NCI-H82 treated with DMSO at 0.1 percent for 48 hours (cell line): ENCODE measurements around the gene MMAA.
A peak's percentile ranks its signal among the peaks of the same experiment; 100 is the strongest.
"Not testable (repeated sequence)": the region's sequence is repeated elsewhere in the genome, so short reads cannot be mapped to it uniquely, and the experiment has no call there.

ENCODE experiments used
- DNase-seq: peaks from one replicate; lab custom pipeline; 2025; ENCODE audit not compliant: unreplicated experiment; lab: John Stamatoyannopoulos, UW

Gene MMAA

GRCh38 chr4:145626623-145626982, 7.4 kb downstream of the MMAA start:
- peak; percentile 8 for DNase-seq

- no peak for DNase-seq
Observed at GRCh38 chr4:145635117-145635516, 15.9 kb downstream of the MMAA start.

- no peak for DNase-seq
Observed at GRCh38 chr4:145635630-145636029, 16.4 kb downstream of the MMAA start.

DNA sequence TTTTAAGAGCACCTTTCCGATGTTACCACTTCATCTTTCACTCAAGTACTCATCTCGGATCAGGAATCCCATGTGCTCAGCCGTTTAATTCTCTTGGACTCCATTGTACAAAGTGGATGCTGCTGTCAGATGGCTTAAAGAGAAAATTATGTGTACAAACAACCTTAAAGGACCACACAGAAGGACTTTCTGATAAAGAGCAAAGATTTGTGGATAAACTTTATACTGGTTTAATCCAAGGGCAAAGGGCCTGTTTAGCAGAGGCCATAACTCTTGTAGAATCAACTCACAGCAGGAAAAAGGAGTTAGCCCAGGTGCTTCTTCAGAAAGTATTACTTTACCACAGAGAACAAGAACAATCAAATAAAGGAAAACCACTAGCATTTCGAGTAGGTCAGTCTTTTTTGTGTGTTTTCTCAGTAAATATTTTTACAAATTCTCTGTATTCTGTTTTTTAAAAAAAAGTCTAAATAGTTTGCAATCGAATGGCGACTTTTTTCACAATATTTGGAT, 20.1 kb downstream of the MMAA start:
- DNase-seq = no peak

DNA sequence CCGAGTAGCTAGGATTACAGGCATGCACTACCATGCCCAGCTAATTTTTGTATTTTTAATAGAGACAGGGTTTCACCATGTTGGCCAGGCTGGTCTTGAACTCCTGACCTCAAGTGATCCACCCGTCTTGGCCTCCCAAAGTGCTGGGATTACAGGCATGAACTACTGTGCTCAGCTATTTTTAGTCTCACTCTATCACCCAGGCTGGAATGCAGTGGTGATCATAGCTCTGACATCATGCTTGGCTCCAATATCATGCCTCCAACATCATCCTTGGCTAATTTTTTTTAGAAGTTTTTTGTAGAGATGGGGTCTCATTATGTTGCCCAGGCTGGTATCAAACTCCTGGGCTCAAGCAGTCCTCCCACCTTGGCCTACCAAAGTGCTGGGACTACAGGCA, 21.1 kb downstream of the MMAA start:
- not testable (repeated sequence) for DNase-seq

DNA sequence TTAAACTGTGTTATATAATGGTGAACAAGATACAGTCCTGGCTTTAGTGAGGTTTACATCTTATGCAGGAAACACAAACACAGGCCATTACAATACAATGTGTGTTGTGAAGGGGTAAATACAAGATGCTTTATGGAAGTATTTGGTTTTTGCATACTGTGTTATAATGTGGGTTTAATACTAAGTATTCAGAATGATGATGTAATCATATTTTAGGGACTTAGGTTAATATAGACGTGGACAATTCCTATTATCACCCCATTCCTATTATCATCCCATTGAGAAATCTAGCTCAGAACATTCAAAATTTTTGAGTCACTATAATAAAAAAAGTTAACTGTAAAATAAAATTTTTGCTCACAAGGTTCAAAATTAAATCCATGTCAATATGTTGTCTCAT, 24.1 kb downstream of the MMAA start:
- DNase-seq = no peak

GRCh38 chr4:145644699-145645098, 25.5 kb downstream of the MMAA start:
- DNase-seq = no peak

DNA sequence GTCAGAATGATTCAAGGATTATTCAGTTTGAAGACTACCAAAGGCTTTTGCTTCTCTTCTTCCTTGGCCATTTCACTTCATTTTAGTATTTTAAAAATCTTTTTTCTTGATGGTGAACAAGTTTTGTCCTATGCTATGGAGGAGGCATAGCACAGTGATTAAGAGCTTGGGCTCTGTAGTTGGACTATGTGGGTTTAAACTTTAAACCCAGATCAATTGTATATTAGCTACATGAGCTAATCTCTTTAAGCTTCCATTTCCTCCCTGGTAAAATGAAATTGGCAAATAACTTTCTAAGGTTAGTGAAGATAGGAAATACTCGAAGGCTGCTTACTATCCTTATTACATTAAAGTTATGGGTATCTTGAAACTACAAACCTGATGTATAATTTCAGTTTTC, 37.0 kb downstream of the MMAA start:
- no peak for DNase-seq

DNA sequence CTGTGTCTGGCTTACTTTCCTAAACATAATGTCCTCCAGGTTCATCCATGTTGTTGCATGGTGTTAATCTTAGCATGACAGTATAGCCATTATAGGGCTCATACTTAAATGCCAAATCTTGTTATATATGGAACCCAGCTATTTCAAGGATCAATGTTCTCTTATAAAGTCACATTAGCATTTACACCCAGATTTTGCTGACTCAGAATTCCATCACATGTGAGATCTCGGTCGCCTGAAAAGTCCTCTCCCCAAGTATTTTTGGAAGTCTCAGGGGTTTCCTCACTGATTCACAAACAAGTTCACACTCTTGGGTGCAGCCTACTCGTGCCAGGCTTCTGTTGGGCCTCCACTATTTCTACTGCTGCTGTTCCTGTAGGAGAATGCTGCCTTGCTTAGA, 40.9 kb downstream of the MMAA start:
- no peak for DNase-seq

DNA sequence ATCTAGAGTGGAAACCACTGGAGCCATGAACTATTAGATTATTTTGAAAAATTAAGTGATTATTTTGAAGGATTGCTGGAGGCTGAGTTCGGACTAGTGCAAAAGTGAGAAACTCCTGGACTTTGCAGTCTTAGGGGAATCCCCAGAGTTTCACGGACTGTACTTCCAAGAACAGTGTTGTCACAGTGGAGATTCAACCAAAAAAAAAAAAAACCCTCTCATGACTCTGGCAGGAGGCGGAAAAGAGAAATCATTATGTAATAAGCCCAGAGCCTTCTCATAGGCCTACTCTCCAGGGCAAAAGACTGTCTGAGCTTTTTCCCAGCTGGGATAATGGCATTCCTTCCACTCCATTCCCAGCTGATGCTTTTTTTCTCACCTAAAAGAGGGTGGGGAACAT, 44.0 kb downstream of the MMAA start:
- no peak for DNase-seq

- DNase-seq = no peak
Observed at GRCh38 chr4:145665773-145666172, 46.6 kb downstream of the MMAA start.

DNA sequence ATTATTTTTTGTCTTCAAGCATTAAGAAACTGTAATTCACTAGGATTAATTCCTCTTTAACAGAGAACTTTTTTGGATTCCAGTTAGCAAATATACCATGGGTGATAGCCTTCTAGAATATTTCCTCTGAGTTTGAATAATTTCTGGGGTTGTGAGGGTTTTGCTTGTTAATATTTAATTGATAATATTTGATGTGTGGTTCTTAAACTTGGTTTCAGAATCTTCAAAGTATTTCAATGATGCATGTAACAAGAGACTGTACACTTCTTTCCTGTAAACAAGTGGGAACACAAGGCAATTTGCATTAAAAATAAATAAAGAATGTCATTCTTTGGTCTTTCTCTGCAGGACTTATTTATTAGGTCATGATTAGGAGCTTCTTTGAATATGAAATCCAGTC, 51.2 kb downstream of the MMAA start:
- no peak for DNase-seq

- DNase-seq = no peak
Observed at GRCh38 chr4:145679520-145679919, 60.3 kb downstream of the MMAA start.

DNA sequence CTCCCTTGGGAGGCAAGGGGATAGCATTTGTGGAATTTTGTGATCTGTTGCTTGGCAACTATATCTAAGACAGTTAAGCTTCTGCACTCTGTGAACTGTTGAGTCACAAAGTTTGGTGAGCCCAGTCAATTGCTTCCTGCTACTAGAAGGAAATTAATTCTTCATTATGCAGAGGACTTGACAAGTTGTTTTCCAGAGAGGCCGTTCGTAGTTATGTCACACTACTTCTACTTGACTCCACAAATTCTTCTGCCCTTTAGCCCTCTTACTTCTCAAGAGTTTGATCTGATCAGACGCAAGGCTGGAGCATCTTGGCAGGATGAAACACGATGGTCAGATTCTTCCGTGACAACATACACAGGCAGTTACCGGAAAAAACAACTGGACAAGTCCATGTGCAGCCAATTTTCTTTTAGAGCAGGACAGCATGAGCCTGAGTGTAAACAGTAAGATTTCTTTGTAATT, 60.8 kb downstream of the MMAA start, which contains the start of gene C4orf51:
Gene C4orf51 (plus strand): TSS at position 156 of the 465 bp plus-strand sequence. CDS start 58 bp downstream, at position 214.
- no peak for DNase-seq

DNA sequence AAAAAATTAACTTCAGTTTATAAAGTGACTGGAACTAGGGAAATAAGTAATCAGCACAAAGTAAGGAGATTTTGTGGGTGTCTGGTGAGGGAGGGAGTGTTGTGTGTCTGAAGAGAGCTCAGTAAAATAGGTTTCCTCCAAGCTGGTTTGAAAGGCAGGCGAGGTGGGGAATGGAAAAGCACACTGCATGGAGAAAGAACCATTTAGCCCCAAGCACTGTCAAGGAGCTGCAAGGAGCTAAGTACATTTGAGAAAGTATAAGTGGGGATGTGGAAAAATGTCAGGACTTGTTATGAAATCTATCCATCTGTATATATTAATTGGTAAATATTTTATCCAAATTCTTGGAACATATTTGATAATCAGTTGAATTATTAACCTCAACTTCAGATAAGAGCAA, 61.7 kb downstream of the MMAA start:
- DNase-seq = no peak

DNA sequence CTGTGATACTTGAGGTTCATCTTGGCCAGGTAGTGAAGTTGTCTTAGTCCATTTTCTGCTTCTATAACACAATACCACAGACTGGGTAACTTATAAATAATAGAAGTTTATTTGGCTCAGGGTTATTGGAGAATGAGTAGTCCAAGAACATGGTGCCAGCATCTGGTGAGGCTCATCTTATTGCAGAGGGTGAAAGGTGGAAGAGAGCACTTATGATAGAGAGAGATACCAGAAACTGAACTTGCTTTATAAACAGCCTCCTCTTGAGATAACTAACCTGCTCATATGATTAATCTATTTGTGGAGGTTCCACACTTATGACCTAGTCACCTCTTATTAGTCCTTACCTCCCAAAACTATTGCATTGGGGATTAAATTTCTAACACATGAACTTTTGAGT, 62.3 kb downstream of the MMAA start:
- DNase-seq = no peak

- DNase-seq = no peak
Observed at GRCh38 chr4:145681956-145682355, 62.8 kb downstream of the MMAA start.

- DNase-seq = no peak
Observed at GRCh38 chr4:145686991-145687390, 67.8 kb downstream of the MMAA start.

DNA sequence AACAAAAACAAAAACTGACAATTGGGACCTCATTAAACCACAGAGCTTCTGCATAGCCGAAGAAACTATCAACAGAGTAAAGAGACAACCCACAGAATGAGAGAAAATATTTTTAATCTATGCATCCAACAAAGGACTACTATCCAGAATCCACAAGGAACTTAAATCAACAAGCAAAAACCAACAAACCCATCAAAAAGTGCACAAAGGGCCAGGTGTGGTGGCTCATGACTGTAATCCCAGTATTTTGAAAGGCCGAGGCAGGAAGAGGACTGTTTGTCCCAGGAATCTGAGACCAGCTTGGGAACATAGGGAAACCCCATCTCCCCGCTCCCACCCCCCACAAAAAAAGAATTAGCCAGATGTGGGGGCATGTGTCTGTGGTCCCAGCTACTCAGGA, 71.4 kb downstream of the MMAA start:
- DNase-seq = no peak

- not testable (repeated sequence) for DNase-seq
Observed at GRCh38 chr4:145691416-145691815, 72.2 kb downstream of the MMAA start.

GRCh38 chr4:145694929-145695328, 75.7 kb downstream of the MMAA start:
- peak; percentile 39 for DNase-seq

- DNase-seq = no peak
Observed at GRCh38 chr4:145697332-145697731, 78.1 kb downstream of the MMAA start.

DNA sequence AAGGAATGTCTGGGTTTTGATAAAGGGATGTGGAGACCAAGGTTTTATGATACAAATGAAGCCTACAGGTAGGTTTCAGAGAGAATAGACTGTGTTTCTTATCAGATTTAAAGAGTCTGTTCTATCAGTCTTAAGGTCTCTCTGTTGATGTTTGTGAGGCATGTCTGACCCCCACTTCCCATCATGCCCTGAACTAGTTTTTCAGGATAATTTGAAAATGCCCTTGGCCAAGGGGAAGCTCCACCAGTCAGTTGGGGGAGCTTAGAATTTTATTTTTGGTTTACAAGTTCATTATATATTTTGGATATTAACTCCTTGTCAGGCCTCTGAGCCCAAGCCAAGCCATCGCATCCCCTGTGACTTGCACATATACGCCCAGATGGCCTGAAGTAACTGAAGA, 79.3 kb downstream of the MMAA start:
- DNase-seq = no peak
